Tibial artery (tissue), 4 donors: ENCODE data around the gene OR8B4.
"Not testable (repeated sequence)": the region's sequence is repeated elsewhere in the genome, so short reads cannot be mapped to it uniquely, and the experiment has no call there.

Experiments used
- DNase-seq, 2 donors: peaks; one replicate each; pipeline ENCODE4 v3.0.0-alpha.2; 2019
- H3K27ac ChIP-seq, 2 donors: fragments of 200-600 bp; sonication (generic) in 1 of 2; 1 replicate in 1 of 2; 2 replicates in 1 of 2; pipeline ENCODE4 v1.5.1; 2018 to 2019; ENCODE audit warnings: mild to moderate bottlenecking in 1 of 2
- H3K27me3 ChIP-seq, 2 donors: fragments of 200-600 bp; sonication (generic) in 1 of 2; one replicate each; pipeline versions ENCODE4 v1.5.1 to v1.6.0; 2016 to 2019
- H3K36me3 ChIP-seq, 3 donors: fragments of 200-600 bp; sonication (generic) in 2 of 3; one replicate each; pipeline ENCODE4 v1.5.1; 2016 to 2019; ENCODE audit warnings: mild to moderate bottlenecking in 2 of 3
- H3K4me1 ChIP-seq, 4 donors: fragments of 200-600 bp; sonication (generic) in 2 of 4; 1 replicate in 3 of 4; 2 replicates in 1 of 4; pipeline ENCODE4 v1.5.1; 2016 to 2019
- H3K4me3 ChIP-seq, 2 donors: fragments of 200-600 bp; sonication (generic) in 1 of 2; 1 replicate in 1 of 2; 2 replicates in 1 of 2; pipeline ENCODE4 v1.5.1; 2018 to 2019; ENCODE audit warnings: mild to moderate bottlenecking in 2 of 2
- H3K9me3 ChIP-seq, 3 donors: fragments of 200-600 bp; sonication (generic) in 1 of 3; one replicate each; pipeline ENCODE4 v1.5.1; 2016 to 2019
- CTCF ChIP-seq, 2 experiments: fragments of 200-600 bp in 1 of 2; fragments of 450-650 bp in 1 of 2; IDR thresholded peaks; one replicate each; pipeline ENCODE4 v1.5.1; 2017 to 2019; ENCODE audit warnings: antibody characterized with exemption in 2 of 2, mild to moderate bottlenecking in 1 of 2, moderate library complexity in 1 of 2
- intact Hi-C: fragments of 100-400 bp; cut with DNase I; formaldehyde crosslinking; loops from one replicate; pipeline ENCODE4 v1.15.0; 2023; ENCODE audit warnings: low total_unique reads

Gene OR8B4

GRCh38 chr11:124465368-124465767, 40.7 kb upstream of the OR8B4 start:
- intact Hi-C loops: no loop called here
- DNase-seq: no peak
- no peaks in the 10 kb centered on the region for H3K4me1 ChIP-seq
- H3K9me3 ChIP-seq: no peaks in the 10 kb centered on the region
- no peak overlapping the region for H3K27ac ChIP-seq
- TF ChIP-seq CTCF (IDR thresholded peaks at IDR 0.05): no peak
- H3K36me3 ChIP-seq: no peaks in the 10 kb centered on the region
- no peaks in the 10 kb centered on the region for H3K27me3 ChIP-seq
- H3K4me3 ChIP-seq: no peak overlapping the region

GRCh38 chr11:124463990-124464389, 39.3 kb upstream of the OR8B4 start:
- intact Hi-C loops: no loop called here

GRCh38 chr11:124463324-124463723, 38.7 kb upstream of the OR8B4 start:
- H3K4me1 ChIP-seq: no peaks in the 10 kb centered on the region
- H3K36me3 ChIP-seq: no peaks in the 10 kb centered on the region
- TF ChIP-seq CTCF (IDR thresholded peaks at IDR 0.05): no peak
- no peaks in the 10 kb centered on the region for H3K9me3 ChIP-seq
- intact Hi-C loops: no loop called here
- H3K4me3 ChIP-seq: no peak overlapping the region
- H3K27ac ChIP-seq: no peak overlapping the region
- no peak for DNase-seq
- no peaks in the 10 kb centered on the region for H3K27me3 ChIP-seq

More at GRCh38 chr11:124463990-124464389, 39.3 kb upstream of the OR8B4 start:
- no peaks in the 10 kb centered on the region for H3K36me3 ChIP-seq
- no peaks in the 10 kb centered on the region for H3K27me3 ChIP-seq
- H3K4me1 ChIP-seq: no peaks in the 10 kb centered on the region
- TF ChIP-seq CTCF (IDR thresholded peaks at IDR 0.05): no peak
- H3K27ac ChIP-seq: no peak overlapping the region
- no peak for DNase-seq
- H3K9me3 ChIP-seq: no peaks in the 10 kb centered on the region
- H3K4me3 ChIP-seq: no peak overlapping the region

GRCh38 chr11:124460459-124460858, 35.8 kb upstream of the OR8B4 start:
- H3K4me3 ChIP-seq: no peak overlapping the region
- H3K36me3 ChIP-seq: no peaks in the 10 kb centered on the region
- H3K27me3 ChIP-seq: no peaks in the 10 kb centered on the region
- DNase-seq: no peak
- H3K4me1 ChIP-seq: no peaks in the 10 kb centered on the region
- intact Hi-C loops: no loop called here
- H3K27ac ChIP-seq: no peak overlapping the region
- no peaks in the 10 kb centered on the region for H3K9me3 ChIP-seq
- no peak for TF ChIP-seq CTCF (IDR thresholded peaks at IDR 0.05)

GRCh38 chr11:124459379-124459778, 34.7 kb upstream of the OR8B4 start:
- intact Hi-C loops, H3K27me3 ChIP-seq, H3K9me3 ChIP-seq: not testable (repeated sequence)

GRCh38 chr11:124454552-124454951, 29.9 kb upstream of the OR8B4 start:
- no peaks in the 10 kb centered on the region for H3K27me3 ChIP-seq
- H3K36me3 ChIP-seq: no peaks in the 10 kb centered on the region
- H3K27ac ChIP-seq: no peak overlapping the region
- no peak for DNase-seq
- H3K9me3 ChIP-seq: no peaks in the 10 kb centered on the region
- no peak for TF ChIP-seq CTCF (IDR thresholded peaks at IDR 0.05)
- no peaks in the 10 kb centered on the region for H3K4me1 ChIP-seq
- no peak overlapping the region for H3K4me3 ChIP-seq
- intact Hi-C loops: no loop called here

More at GRCh38 chr11:124459379-124459778, 34.7 kb upstream of the OR8B4 start:
- H3K4me1 ChIP-seq, H3K36me3 ChIP-seq, H3K27ac ChIP-seq, H3K4me3 ChIP-seq, DNase-seq: not testable (repeated sequence)
